GM19099 (cell line): Measurements from ENCODE around the gene GRHL1.

Experiments used
- POLR2A ChIP-seq: IDR thresholded peaks from 3 replicates; pipeline ENCODE4 v1.6.1; 2011; ENCODE audit warnings: low read depth; ENCODE audit not compliant: insufficient read length; ENCODE audit errors: extremely low read depth

GRHL1 gene

DNA sequence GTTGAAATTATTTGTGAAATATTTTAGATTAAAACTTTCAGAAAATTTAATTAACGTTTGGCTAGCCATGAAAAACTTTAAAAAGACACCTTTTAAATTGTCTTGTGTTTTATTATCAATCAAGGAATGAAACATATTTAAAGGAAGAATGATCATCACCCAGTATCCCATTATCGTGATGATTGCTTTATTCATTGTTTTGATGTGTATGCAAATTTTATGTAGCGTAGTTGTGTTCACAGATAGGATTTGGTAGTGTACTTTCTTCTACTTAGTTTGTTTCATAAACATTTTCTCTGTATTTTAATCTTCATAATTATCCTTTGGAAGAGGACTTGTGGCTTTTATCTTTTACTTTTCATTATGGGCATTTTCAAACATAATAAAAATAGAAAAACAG, 7.8 kb downstream of the GRHL1 start:
- no peak for TF ChIP-seq POLR2A

DNA sequence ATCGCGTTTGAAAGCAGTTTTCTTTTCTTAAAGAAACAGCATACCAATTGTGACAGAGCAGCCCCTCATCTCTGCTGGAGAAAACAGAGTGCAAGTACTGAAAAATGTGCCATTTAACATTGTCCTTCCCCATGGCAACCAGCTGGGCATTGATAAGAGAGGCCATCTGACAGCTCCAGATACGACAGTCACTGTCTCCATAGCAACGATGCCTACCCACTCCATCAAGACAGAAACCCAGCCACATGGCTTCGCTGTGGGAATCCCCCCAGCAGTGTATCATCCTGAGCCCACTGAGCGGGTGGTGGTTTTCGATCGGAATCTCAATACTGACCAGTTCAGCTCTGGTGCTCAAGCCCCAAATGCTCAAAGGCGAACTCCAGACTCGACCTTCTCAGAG, 9.5 kb downstream of the GRHL1 start:
- no peak for TF ChIP-seq POLR2A

- TF ChIP-seq POLR2A, result no peak
These were observed 13.0 kb downstream of the GRHL1 start for GRCh38 chr2:9964334-9964980.

GRCh38 chr2:9965119-9965822, 13.8 kb downstream of the GRHL1 start:
- no peak for TF ChIP-seq POLR2A

- TF ChIP-seq POLR2A, result no peak
These were observed 15.1 kb downstream of the GRHL1 start for GRCh38 chr2:9966491-9967022.

GRCh38 chr2:9967053-9967775, 15.7 kb downstream of the GRHL1 start:
- TF ChIP-seq POLR2A, result no peak

GRCh38 chr2:9968553-9969497, 17.3 kb downstream of the GRHL1 start:
- no peak for TF ChIP-seq POLR2A

- TF ChIP-seq POLR2A, result no peak
These were observed 18.9 kb downstream of the GRHL1 start for GRCh38 chr2:9970200-9971044.

- no peak for TF ChIP-seq POLR2A
These were observed 19.8 kb downstream of the GRHL1 start for GRCh38 chr2:9971105-9971818.

GRCh38 chr2:9971890-9972289, 20.4 kb downstream of the GRHL1 start:
- TF ChIP-seq POLR2A, result no peak

GRCh38 chr2:9972621-9973479, 21.4 kb downstream of the GRHL1 start:
- TF ChIP-seq POLR2A, result no peak

GRCh38 chr2:9973690-9974089, 22.2 kb downstream of the GRHL1 start:
- TF ChIP-seq POLR2A, result no peak
